Caco-2 (cell line): Measurements from ENCODE around the gene IL23R. TPM values are rescaled to one million over a fixed set of nuclear protein-coding genes. Genes with fewer than 3 reads are reported as not detected.

Source experiments
- BruUV-seq: library from RNA; stranded (reverse); fragments of 400-500 nt; replicated peaks from 2 replicates; lab custom pipeline; 2021; lab: Mats Ljungman, UMichigan
- CTCF ChIA-PET: fragments of 300-600 bp; sonication (Branson Sonifier 250); formaldehyde crosslinking; loops from one replicate; lab custom pipeline; 2022; ENCODE audit warnings: antibody characterized with exemption; lab: Charles Lee
- POLR2A ChIA-PET: fragments of 300-600 bp; sonication (Branson Sonifier 250); formaldehyde crosslinking; loops from one replicate; lab custom pipeline; 2022; ENCODE audit warnings: antibody characterized with exemption; lab: Charles Lee
- DNase-seq, 2 experiments: peaks; one replicate each; pipeline versions ENCODE4 v3.0.0 to v3.0.0-alpha.2; 2020 to 2022
- H3K27me3 ChIP-seq: replicated peaks from 2 replicates; pipeline ENCODE4 v1.6.0; 2011; ENCODE audit warnings: low read length; ENCODE audit not compliant: control insufficient read depth, insufficient read depth
- H3K36me3 ChIP-seq: 2 replicates; pipeline ENCODE4 v1.5.1; 2011; ENCODE audit warnings: low read length; ENCODE audit not compliant: control insufficient read depth, insufficient read depth
- H3K4me1 ChIP-seq: fragments of 250-450 bp; sonication (Bioruptor Pico); 2 replicates; pipeline ENCODE4 v1.5.1; 2020; ENCODE audit warnings: mild to moderate bottlenecking
- H3K4me3 ChIP-seq: 2 replicates; pipeline ENCODE4 v1.5.1; 2011; ENCODE audit warnings: low read depth, mild to moderate bottlenecking, control low read depth, low read length
- H3K9me3 ChIP-seq: fragments of 250-450 bp; sonication (Bioruptor Pico); 2 replicates; pipeline ENCODE4 v1.5.1; 2020; ENCODE audit warnings: mild to moderate bottlenecking, moderate library complexity
- H3K27ac Mint-ChIP-seq: one replicate; pipeline ENCODE4 v1.8.0; 2022; ENCODE audit warnings: mixed read lengths; ENCODE audit not compliant: unreplicated experiment
- H3K27me3 Mint-ChIP-seq: one replicate; pipeline ENCODE4 v1.8.0; 2022; ENCODE audit warnings: mixed read lengths; ENCODE audit not compliant: insufficient read depth, unreplicated experiment
- H3K36me3 Mint-ChIP-seq: one replicate; pipeline ENCODE4 v1.8.0; 2022; ENCODE audit warnings: mild to moderate bottlenecking, mixed read lengths; ENCODE audit not compliant: insufficient read depth, unreplicated experiment
- H3K4me1 Mint-ChIP-seq: one replicate; pipeline ENCODE4 v1.8.0; 2022; ENCODE audit warnings: low read depth, mixed read lengths; ENCODE audit not compliant: unreplicated experiment
- H3K4me3 Mint-ChIP-seq: one replicate; pipeline ENCODE4 v1.8.0; 2022; ENCODE audit warnings: mild to moderate bottlenecking, moderate library complexity, mixed read lengths; ENCODE audit not compliant: unreplicated experiment
- H3K9me3 Mint-ChIP-seq: one replicate; pipeline ENCODE4 v1.8.0; 2022; ENCODE audit warnings: mixed read lengths; ENCODE audit not compliant: unreplicated experiment
- intact Hi-C: fragments of 100-400 bp; cut with micrococcal nuclease; formaldehyde crosslinking; loops from one replicate; pipeline ENCODE4 v1.10.0; 2022; ENCODE audit not compliant: unreplicated experiment
- total RNA-seq: library from RNA; stranded (reverse); gene quantifications from 2 replicates; pipeline ENCODE4 v1.2.3, GENCODE V29; 2022
- TF ChIP-seq, protein P1 (sequence below), 2 experiments: fragments of 200-600 bp in 1 of 2; IDR thresholded peaks; 1 replicate in 1 of 2; 2 replicates in 1 of 2; pipeline versions ENCODE4 v1.5.1 to v1.8.0; 2011 to 2022; ENCODE audit warnings: antibody characterized with exemption in 1 of 2, control low read depth in 1 of 2, inconsistent platforms in 1 of 2, low read depth in 1 of 2, low read length in 1 of 2, mild to moderate bottlenecking in 1 of 2, moderate library complexity in 1 of 2; ENCODE audit not compliant: insufficient read depth in 1 of 2, severe bottlenecking in 1 of 2, unreplicated experiment in 1 of 2

The IL23R gene
- total RNA-seq, 1 experiment from 2014 or later, result not detected

GRCh38 chr1:67216401-67216800 is 50.1 kb downstream of the IL23R start:
- ChIA-PET POLR2A (no interaction called here), CTCF (no interaction called here)
- no TSS peak for BruUV-seq
- H3K27ac Mint-ChIP-seq, result no peak overlapping the region
- intact Hi-C loops, result no loop called here
- Histone ChIP-seq H3K36me3 (no peaks in the 10 kb centered on the region), H3K27me3 (no peaks in the 10 kb centered on the region), H3K4me1 (no peaks in the 10 kb centered on the region), H3K9me3 (no peaks in the 10 kb centered on the region), H3K4me3 (no peak overlapping the region)
- DNase-seq, result no peak
- H3K36me3 Mint-ChIP-seq, result no peaks in the 10 kb centered on the region
- no peaks in the 10 kb centered on the region for H3K4me1 Mint-ChIP-seq
- TF ChIP-seq, protein P1, sequence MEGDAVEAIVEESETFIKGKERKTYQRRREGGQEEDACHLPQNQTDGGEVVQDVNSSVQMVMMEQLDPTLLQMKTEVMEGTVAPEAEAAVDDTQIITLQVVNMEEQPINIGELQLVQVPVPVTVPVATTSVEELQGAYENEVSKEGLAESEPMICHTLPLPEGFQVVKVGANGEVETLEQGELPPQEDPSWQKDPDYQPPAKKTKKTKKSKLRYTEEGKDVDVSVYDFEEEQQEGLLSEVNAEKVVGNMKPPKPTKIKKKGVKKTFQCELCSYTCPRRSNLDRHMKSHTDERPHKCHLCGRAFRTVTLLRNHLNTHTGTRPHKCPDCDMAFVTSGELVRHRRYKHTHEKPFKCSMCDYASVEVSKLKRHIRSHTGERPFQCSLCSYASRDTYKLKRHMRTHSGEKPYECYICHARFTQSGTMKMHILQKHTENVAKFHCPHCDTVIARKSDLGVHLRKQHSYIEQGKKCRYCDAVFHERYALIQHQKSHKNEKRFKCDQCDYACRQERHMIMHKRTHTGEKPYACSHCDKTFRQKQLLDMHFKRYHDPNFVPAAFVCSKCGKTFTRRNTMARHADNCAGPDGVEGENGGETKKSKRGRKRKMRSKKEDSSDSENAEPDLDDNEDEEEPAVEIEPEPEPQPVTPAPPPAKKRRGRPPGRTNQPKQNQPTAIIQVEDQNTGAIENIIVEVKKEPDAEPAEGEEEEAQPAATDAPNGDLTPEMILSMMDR (IDR thresholded peaks at IDR 0.05; ENCODE audit: insufficient read depth in 1 of 2, low read depth in 1 of 2, low read length in 1 of 2, severe bottlenecking in 1 of 2, unreplicated experiment in 1 of 2), result no peak
- H3K9me3 Mint-ChIP-seq, result no peaks in the 10 kb centered on the region
- no peaks in the 10 kb centered on the region for H3K27me3 Mint-ChIP-seq
- H3K4me3 Mint-ChIP-seq, result no peak overlapping the region

DNA sequence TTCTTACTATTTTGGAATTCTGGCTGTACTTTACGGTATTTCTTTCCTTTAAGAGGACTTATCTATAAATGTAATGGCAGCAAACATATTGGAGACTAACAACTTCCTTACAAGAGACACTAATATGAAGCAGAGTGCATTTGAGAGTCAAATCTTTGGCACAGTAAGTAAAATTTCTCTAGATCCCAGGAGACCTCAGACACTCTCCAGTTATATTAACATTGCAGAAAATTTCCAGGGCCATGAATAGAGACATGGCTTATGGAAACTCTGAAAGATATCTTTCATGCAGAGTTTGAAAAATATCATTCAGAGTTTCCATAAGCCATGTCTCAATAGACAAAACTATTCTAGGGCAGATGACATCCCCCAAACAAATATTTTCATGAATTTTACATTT is 51.2 kb downstream of the IL23R start:
- CTCF ChIA-PET, result no interaction called here

GRCh38 chr1:67217938-67218337 is 51.7 kb downstream of the IL23R start:
- Histone ChIP-seq H3K9me3 (no peaks in the 10 kb centered on the region), H3K36me3 (no peaks in the 10 kb centered on the region), H3K4me1 (no peaks in the 10 kb centered on the region), H3K27me3 (no peaks in the 10 kb centered on the region), H3K4me3 (no peak overlapping the region)
- TF ChIP-seq, protein P1 (IDR thresholded peaks at IDR 0.05; ENCODE audit: insufficient read depth in 1 of 2, low read depth in 1 of 2, low read length in 1 of 2, severe bottlenecking in 1 of 2, unreplicated experiment in 1 of 2), result no peak
- CTCF ChIA-PET, result no interaction called here
- H3K9me3 Mint-ChIP-seq, result no peaks in the 10 kb centered on the region
- intact Hi-C loops, result no loop called here
- H3K4me3 Mint-ChIP-seq, result no peak overlapping the region
- no peak for DNase-seq
- no TSS peak for BruUV-seq
- H3K27ac Mint-ChIP-seq, result no peak overlapping the region
- no peaks in the 10 kb centered on the region for H3K36me3 Mint-ChIP-seq
- no peaks in the 10 kb centered on the region for H3K27me3 Mint-ChIP-seq
- POLR2A ChIA-PET, result no interaction called here
- H3K4me1 Mint-ChIP-seq, result no peaks in the 10 kb centered on the region

More for the DNA sequence above, 51.2 kb downstream of the IL23R start:
- intact Hi-C loops, result no loop called here
- no peaks in the 10 kb centered on the region for H3K27me3 Mint-ChIP-seq
- TF ChIP-seq, protein P1 (IDR thresholded peaks at IDR 0.05; ENCODE audit: insufficient read depth in 1 of 2, low read depth in 1 of 2, low read length in 1 of 2, severe bottlenecking in 1 of 2, unreplicated experiment in 1 of 2), result no peak
- no TSS peak for BruUV-seq
- no peaks in the 10 kb centered on the region for H3K4me1 Mint-ChIP-seq
- H3K4me1 ChIP-seq, result no peaks in the 10 kb centered on the region
- no peaks in the 10 kb centered on the region for H3K36me3 ChIP-seq
- POLR2A ChIA-PET, result no interaction called here
- no peaks in the 10 kb centered on the region for H3K9me3 Mint-ChIP-seq
- H3K27me3 ChIP-seq, result no peaks in the 10 kb centered on the region
- H3K36me3 Mint-ChIP-seq, result no peaks in the 10 kb centered on the region
- DNase-seq, result no peak
- H3K9me3 ChIP-seq, result no peaks in the 10 kb centered on the region
- H3K4me3 ChIP-seq, result no peak overlapping the region
- H3K27ac Mint-ChIP-seq, result no peak overlapping the region
- no peak overlapping the region for H3K4me3 Mint-ChIP-seq
